Activated naive CD8-positive, alpha-beta T cell treated with anti-CD3 and anti-CD28 coated beads, Interleukin-2, amount 50 U/mL, for 24 hours (primary cell): ENCODE results near the gene CDS2.

Experiments used
- ATAC-seq: fragments of 150-1000 bp; cut with Tn5 transposase; one replicate; pipeline ENCODE4 v1.10.0; 2021
- DNase-seq: peaks from one replicate; pipeline ENCODE4 v3.0.0; 2021
- H3K27ac Mint-ChIP-seq: one replicate; pipeline ENCODE4 v1.8.0; 2021; ENCODE audit warnings: mild to moderate bottlenecking, mixed read lengths
- H3K27me3 Mint-ChIP-seq: one replicate; pipeline ENCODE4 v1.8.0; 2021; ENCODE audit warnings: mixed read lengths
- H3K36me3 Mint-ChIP-seq: one replicate; pipeline ENCODE4 v1.8.0; 2021; ENCODE audit warnings: low read depth, mixed read lengths
- H3K4me1 Mint-ChIP-seq: one replicate; pipeline ENCODE4 v1.8.0; 2021; ENCODE audit warnings: mixed read lengths
- H3K4me3 Mint-ChIP-seq: one replicate; pipeline ENCODE4 v1.8.0; 2021; ENCODE audit warnings: mild to moderate bottlenecking, moderate library complexity, mixed read lengths
- H3K9me3 Mint-ChIP-seq: one replicate; pipeline ENCODE4 v1.8.0; 2021; ENCODE audit warnings: mixed read lengths

The CDS2 gene

DNA sequence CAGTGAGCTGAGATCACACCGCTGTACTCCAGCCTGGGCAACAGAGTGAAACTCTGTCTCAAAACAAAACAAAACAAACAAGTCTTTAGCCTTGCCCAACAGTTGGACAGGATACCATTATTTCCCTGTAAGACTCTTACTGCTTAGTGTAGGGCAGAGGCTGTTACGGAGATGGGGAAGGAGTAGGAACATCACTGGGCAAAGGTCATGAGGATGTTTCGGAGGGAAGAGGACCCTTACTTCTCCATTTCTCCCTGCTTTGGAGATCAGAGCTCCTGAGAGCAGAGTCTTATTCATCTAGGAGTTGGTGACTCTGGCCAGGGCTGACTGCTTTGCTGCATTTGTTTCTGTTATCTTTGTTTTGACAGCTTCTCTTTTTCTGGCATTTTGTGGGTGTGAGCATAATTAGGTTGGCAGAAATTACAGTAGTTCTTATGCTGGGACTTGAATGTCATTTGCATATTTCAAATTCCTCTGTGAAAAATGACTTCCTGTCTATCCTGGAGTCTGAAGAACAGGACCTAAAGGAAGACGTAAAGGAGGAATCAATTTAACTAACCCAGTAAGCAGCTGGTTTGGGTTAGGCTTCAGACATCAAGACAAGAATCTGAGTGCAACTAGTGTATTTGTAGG lies 89.0 kb downstream of the CDS2 start:
- Mint-ChIP-seq H3K4me1 (no peaks in the 10 kb centered on the region), H3K4me3 (no peak overlapping the region), H3K27ac (no peak overlapping the region), H3K36me3 (no peaks in the 10 kb centered on the region), H3K9me3 (no peaks in the 10 kb centered on the region), H3K27me3 (no peaks in the 10 kb centered on the region)
- ATAC-seq = no peak
- no peak for DNase-seq

DNA sequence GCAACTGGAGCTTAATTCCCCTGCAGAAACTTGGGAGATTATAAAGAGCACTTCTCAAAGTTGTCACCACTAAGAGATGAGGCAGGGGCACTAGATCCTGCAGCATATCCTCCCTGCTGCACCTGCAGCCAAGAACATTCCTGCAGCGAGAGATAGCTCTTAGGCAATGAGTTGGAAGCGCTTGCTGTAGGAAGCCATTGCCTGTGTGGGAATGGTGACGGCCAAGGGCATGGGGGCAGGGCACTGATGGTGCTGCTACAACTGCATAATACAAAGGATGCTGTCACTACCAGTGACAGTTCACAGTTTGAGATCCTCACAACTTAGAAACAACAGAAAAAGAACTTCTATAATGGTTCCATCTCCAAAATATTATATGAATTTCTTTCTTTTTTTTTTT lies 89.9 kb downstream of the CDS2 start:
- Mint-ChIP-seq H3K27ac (no peak overlapping the region), H3K36me3 (no peaks in the 10 kb centered on the region), H3K9me3 (no peaks in the 10 kb centered on the region), H3K4me1 (no peaks in the 10 kb centered on the region), H3K4me3 (no peak overlapping the region), H3K27me3 (no peaks in the 10 kb centered on the region)
- ATAC-seq = no peak
- DNase-seq = no peak

DNA sequence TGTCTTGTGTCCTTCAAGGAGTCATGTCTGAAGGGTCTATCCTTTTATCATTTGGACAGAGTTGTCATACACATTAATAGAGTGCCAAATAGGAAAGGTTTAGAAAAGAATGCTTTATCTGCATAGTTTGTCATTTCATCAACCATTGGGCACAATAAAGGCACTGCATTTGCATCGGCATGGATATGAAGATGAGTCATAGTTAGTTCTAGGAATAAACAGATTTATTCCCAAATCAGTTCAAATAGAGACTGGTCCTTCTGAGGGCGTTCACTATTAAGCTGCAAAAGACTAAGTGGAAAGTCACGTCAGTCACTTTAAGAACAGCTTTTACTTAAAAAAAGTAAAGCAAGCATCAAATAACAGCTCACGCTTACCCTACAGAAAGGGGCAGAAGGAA lies 90.8 kb downstream of the CDS2 start:
- H3K27ac Mint-ChIP-seq = no peak overlapping the region
- no peaks in the 10 kb centered on the region for H3K36me3 Mint-ChIP-seq
- no peak overlapping the region for H3K4me3 Mint-ChIP-seq
- DNase-seq (no peak), ATAC-seq (no peak)
- H3K9me3 Mint-ChIP-seq = no peaks in the 10 kb centered on the region
- H3K4me1 Mint-ChIP-seq = no peaks in the 10 kb centered on the region
- no peaks in the 10 kb centered on the region for H3K27me3 Mint-ChIP-seq

DNA sequence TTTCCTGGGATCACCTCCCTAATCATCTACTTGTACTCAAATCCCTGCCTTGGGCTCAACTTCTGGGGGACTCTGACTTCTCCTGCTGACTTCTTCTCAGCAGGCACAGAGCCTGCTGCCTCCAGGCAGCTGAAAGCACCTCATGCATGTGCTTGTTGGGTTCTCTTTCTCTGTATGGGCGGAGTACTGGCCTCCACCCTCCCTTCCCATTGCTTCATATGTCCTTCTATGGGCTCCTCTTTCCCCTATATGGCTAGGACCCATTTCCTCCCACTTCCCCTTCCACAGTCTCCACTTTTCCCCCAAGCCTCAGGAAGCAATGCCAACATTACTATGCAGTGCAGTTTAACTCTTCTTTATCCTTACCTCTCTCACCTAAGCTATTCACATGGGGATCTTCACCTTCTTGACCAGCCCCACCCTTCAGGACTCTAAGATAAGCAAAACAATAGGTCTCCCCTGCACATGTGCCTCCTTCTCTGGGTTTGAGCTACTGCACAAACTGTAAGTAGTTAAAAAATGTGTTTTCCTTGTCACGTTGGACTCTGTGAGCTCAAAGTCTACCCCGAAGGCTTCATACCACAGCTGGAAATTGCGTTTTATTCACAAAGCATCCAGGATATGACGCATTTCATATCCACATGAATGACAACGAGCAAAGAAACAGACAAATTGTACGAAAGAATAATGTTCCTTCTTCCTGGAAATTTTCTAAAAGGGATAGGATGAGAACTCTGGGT lies 93.7 kb downstream of the CDS2 start:
- Mint-ChIP-seq H3K4me1 (no peaks in the 10 kb centered on the region), H3K9me3 (no peaks in the 10 kb centered on the region), H3K36me3 (no peaks in the 10 kb centered on the region), H3K27ac (no peak overlapping the region), H3K27me3 (peaks cover 8% of the 10 kb centered on the region), H3K4me3 (no peak overlapping the region)
- no peak for DNase-seq
- ATAC-seq = no peak

DNA sequence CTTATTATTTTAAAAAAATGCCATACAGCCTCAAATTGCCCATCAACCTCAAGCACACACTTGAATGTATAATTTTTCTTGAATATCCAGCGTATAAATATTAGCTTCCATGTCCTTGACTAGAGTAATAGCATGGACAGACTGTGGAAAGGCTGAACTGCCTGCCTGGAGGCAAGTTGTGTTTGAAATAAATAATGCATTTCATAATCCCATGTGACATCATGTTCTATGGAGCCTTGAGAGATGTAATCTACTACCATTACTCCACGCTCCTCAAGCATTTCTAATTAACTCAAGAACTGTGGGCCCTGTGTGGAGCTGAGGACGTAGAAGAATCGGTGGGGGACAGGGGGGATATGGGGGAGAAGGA lies 94.2 kb downstream of the CDS2 start:
- H3K4me3 Mint-ChIP-seq = no peak overlapping the region
- H3K27ac Mint-ChIP-seq = no peak overlapping the region
- no peaks in the 10 kb centered on the region for H3K4me1 Mint-ChIP-seq
- peaks cover 8% of the 10 kb centered on the region for H3K27me3 Mint-ChIP-seq
- no peak for ATAC-seq
- H3K36me3 Mint-ChIP-seq = no peaks in the 10 kb centered on the region
- no peaks in the 10 kb centered on the region for H3K9me3 Mint-ChIP-seq
- DNase-seq = no peak

DNA sequence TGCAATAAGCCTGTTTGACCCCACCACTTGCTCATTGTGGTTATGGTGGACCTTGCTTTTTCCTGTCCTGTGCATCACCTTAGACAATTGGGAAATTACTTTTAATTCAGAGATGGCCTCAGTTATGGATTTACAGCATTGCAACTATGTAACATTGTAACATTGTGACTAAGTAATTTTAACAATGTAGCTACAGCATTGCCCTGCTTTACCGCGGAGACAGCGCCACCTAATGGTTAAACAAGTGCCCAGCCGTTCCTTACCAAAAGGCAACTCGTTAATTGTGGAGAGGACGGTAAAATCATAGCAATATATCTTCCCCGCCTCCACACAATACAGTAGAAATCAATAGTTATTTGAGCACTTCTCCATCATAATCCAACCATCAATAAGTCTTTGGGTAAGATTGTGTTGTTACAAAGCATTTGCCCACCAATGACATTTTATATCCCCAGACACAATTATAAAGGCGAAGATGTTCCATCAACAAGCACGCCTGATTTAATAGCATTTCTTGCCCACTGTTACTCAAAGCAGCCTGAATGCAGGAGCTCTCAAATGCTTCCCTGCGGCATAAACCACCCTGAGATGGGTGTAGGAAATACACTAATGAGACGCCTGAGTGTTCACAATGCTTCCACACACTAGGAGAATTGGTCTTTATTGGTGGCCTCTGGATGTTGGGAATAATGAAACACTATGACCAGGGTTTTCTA lies 96.3 kb downstream of the CDS2 start:
- no peaks in the 10 kb centered on the region for H3K36me3 Mint-ChIP-seq
- peak; percentile 58 for ATAC-seq
- peak; percentile 65 for DNase-seq
- H3K4me3 Mint-ChIP-seq = no peak overlapping the region
- peaks cover 8% of the 10 kb centered on the region for H3K27me3 Mint-ChIP-seq
- H3K27ac Mint-ChIP-seq = no peak overlapping the region
- H3K4me1 Mint-ChIP-seq = no peaks in the 10 kb centered on the region
- H3K9me3 Mint-ChIP-seq = no peaks in the 10 kb centered on the region

DNA sequence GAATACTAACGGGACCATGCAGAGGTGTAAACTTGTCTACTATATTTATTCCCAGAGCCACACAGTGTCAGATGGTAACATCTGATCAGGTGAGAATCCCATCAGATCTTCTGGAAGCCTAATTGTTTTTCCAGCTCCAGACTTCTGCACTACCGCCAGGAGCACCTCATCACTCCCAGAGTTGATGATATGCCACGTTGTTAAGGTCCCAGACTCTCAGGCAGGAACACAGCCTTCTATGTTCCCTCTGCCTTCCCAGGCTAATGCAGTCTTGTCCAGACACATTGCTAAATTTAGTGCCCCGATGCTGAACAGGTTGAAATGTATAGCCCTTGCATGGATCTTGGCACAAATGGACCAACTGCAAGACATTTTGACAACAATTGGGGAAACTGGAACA lies 103.7 kb downstream of the CDS2 start:
- Mint-ChIP-seq H3K4me3 (no peak overlapping the region), H3K36me3 (no peaks in the 10 kb centered on the region), H3K4me1 (no peaks in the 10 kb centered on the region), H3K27me3 (peaks cover 10% of the 10 kb centered on the region), H3K27ac (no peak overlapping the region), H3K9me3 (no peaks in the 10 kb centered on the region)
- ATAC-seq (no peak), DNase-seq (no peak)

DNA sequence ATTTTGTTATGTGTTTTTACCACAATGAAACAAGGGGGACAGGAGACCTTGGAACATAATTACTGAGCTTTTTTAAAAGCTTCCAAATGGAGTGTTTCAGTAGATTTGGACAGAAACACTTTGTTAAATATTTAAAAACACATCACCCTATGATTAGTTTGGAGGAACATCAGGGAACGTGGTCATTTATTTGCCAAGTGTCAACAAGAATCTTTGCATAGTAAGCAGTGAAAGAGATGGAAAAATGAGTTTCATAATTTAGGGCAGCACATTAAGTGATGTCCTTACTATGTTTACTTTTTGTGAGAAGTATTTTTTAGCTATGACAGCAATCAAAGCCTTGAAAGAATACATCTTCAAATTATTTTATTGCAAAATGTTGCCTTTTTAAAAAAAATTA lies 107.3 kb downstream of the CDS2 start:
- DNase-seq = no peak
- ATAC-seq = no peak
- no peak overlapping the region for H3K27ac Mint-ChIP-seq
- H3K36me3 Mint-ChIP-seq = no peaks in the 10 kb centered on the region
- H3K27me3 Mint-ChIP-seq = peaks cover 27% of the 10 kb centered on the region
- no peak overlapping the region for H3K4me3 Mint-ChIP-seq
- no peaks in the 10 kb centered on the region for H3K4me1 Mint-ChIP-seq
- H3K9me3 Mint-ChIP-seq = no peaks in the 10 kb centered on the region

DNA sequence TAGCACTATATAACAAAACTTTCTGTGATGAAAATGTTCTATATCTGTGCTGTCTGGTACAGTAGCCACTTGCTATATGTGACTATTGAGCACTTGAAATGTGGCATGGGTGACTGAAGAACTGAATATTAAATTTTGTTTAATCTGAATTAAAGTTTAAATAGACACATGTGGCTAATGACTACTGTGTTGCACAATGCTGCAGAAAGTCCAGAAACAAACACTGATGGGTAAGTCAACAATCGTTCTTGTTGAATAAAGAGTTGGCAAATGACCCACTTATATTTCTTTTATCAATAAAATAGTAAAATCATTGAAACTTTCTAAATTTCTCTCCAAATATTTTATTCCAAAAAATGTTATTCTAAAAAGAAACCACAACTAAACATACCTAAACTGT lies 108.2 kb downstream of the CDS2 start:
- no peak for DNase-seq

More for the DNA sequence above, 108.2 kb downstream of the CDS2 start:
- no peak overlapping the region for H3K27ac Mint-ChIP-seq
- peaks cover 28% of the 10 kb centered on the region for H3K27me3 Mint-ChIP-seq
- ATAC-seq = no peak
- no peaks in the 10 kb centered on the region for H3K9me3 Mint-ChIP-seq
- no peaks in the 10 kb centered on the region for H3K36me3 Mint-ChIP-seq
- H3K4me3 Mint-ChIP-seq = no peak overlapping the region
- H3K4me1 Mint-ChIP-seq = no peaks in the 10 kb centered on the region
